Activated CD4-positive, alpha-beta T cell treated with anti-CD3 and anti-CD28 coated beads, Interleukin-2, Interleukin-6, amounts not matched to agents 100 ng/mL and 50 ng/mL, durations not matched to agents 16 hours and 8 hours (primary cell): ENCODE results near the gene GUCA2B.

Experiments used
- DNase-seq: peaks from one replicate; pipeline ENCODE4 v3.0.0-alpha.2; 2020

GUCA2B gene

DNA sequence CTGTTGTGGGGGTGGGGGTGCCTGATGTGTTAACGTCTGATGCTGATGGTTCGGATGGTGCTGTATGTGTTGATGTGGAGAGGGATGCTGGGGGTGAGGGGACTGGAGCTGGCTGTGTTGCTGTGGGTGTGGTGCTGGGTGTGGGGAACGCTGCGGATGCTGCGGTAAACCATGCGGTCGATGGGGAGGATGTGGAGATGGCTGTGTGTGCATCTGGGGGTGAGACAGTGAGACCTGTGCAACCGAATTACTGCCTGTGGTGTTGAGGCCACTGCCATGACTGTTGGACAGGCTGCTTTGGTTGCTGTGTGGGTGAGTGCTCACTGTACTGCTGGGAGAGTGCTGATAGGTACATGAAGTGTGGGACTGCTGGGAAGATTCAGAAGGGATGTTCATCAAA is 38.1 kb downstream of the GUCA2B start:
- no peak for DNase-seq

DNA sequence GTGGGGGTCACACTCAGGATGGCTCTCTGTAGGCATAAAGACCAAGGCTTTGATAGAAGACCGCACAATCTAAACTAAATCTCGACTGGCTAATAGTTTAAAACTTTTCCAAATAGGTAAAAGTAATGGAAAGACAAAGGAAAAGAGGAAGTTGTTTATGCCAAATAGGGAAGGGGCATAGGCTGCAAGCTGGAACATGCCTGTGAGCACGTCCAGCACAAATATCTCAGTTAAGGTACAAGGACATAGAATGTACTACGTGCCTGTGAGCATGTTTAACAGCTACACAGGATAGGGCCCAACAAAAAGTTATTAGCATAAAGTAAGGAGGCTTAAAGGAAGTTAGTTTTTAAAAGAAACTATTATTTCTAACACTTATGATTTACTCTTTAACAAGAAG is 38.9 kb downstream of the GUCA2B start:
- DNase-seq: no peak

DNA sequence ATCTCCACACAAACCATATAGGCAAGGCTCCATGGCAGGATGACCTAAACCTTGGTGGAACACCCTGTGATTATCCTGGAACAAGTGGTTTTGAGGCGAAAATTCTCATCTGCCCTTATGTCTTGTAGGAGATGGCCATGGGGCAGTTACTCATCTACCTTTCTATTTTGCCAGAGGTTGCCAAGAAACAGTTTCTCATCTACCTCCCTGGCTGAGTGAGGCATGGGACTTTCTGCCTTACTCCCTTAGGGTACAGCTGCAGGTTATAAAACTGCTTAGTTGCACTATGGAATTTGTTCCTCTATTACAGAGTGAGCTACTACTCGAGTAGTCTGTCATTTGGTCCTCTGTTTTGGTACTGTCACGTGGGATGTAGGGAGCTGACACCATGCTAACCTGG is 42.6 kb downstream of the GUCA2B start:
- no peak for DNase-seq

DNA sequence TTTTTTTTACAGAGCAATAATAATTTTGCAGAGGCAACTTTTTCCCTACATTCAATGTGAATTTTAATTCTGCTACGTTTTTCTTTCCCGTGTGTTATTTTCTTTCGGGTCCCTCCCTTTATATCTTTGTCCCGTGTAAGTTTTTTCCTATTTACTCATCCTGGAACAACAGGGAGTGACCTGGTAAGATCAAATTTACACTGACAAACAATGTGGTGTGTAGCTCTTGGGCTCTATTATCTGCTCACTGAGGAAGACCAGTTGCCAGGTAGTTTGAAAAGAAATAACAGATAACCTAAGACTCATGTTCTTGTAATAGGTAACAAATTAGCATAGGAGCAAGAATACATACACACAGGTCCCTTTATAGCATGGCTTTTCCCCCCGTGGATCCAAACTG is 45.0 kb downstream of the GUCA2B start:
- no peak for DNase-seq

DNA sequence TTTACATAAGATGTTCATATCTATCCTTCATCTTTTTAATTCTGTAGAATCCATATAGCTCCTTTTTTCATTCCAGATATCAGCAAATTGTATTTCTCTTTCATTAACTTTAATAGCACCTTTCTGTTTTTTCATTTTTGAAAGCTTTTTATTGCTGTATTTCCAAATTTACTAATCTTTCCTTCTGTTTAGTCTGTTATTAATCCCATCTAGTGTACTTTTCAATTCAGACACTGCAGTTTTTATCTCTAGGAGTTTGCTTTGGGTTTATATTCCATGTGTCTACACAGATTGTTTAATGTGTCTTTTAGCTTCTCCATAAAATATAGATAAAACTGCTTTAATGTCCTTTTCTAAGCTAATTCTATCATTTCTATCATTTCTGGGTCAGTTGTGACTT is 48.8 kb downstream of the GUCA2B start:
- DNase-seq: no peak
